ENCODE results near the gene ZDHHC16.

ZDHHC16 gene

GRCh38 chr10:97498076-97498840 lies 52.3 kb downstream of the ZDHHC16 start, which contains the start of gene MMS19:
Gene MMS19 (minus strand): TSS chr10:97498422. CDS start chr10:97498384, 38 bp downstream.
- peak within 1 kb of the TSS; percentile 95 for H3K27ac ChIP-seq
- TF ChIP-seq, protein P1, sequence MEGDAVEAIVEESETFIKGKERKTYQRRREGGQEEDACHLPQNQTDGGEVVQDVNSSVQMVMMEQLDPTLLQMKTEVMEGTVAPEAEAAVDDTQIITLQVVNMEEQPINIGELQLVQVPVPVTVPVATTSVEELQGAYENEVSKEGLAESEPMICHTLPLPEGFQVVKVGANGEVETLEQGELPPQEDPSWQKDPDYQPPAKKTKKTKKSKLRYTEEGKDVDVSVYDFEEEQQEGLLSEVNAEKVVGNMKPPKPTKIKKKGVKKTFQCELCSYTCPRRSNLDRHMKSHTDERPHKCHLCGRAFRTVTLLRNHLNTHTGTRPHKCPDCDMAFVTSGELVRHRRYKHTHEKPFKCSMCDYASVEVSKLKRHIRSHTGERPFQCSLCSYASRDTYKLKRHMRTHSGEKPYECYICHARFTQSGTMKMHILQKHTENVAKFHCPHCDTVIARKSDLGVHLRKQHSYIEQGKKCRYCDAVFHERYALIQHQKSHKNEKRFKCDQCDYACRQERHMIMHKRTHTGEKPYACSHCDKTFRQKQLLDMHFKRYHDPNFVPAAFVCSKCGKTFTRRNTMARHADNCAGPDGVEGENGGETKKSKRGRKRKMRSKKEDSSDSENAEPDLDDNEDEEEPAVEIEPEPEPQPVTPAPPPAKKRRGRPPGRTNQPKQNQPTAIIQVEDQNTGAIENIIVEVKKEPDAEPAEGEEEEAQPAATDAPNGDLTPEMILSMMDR (conservative IDR thresholded peaks at IDR 0.05): no peak

GRCh38 chr10:97498841-97499560 lies 53.0 kb downstream of the ZDHHC16 start, which contains the start of gene UBTD1:
Gene UBTD1 (plus strand): TSS chr10:97498924. CDS start chr10:97499204, 280 bp downstream.
- H3K27ac ChIP-seq: peak within 1 kb of the TSS; percentile 95
- TF ChIP-seq, protein P1 (conservative IDR thresholded peaks at IDR 0.05): no peak

GRCh38 chr10:97499561-97500296 lies 53.8 kb downstream of the ZDHHC16 start:
- TF ChIP-seq, protein P1 (conservative IDR thresholded peaks at IDR 0.05): no peak
- peak overlapping the region; percentile 95 for H3K27ac ChIP-seq

DNA sequence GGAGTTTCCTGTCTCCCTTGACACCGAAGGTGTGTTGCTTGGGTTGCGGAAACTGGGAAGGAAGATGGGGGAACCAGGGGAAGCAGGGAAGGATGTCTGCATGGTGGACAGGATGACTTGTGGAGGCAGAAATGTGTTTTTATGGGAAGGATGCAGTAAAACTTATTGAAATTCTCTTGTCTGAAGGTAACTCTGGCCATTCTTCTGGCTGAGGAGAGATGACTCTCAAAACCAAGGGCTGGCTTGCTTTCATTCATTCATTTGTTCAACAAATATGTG lies 54.3 kb downstream of the ZDHHC16 start:
- no peak overlapping the region for H3K27ac ChIP-seq
- TF ChIP-seq, protein P1 (conservative IDR thresholded peaks at IDR 0.05): no peak

GRCh38 chr10:97502916-97503315 lies 56.9 kb downstream of the ZDHHC16 start:
- H3K27ac ChIP-seq: no peak overlapping the region
- TF ChIP-seq, protein P1 (conservative IDR thresholded peaks at IDR 0.05): no peak

GRCh38 chr10:97503406-97503805 lies 57.4 kb downstream of the ZDHHC16 start:
- no peak overlapping the region for H3K27ac ChIP-seq
- TF ChIP-seq, protein P1 (conservative IDR thresholded peaks at IDR 0.05): no peak

DNA sequence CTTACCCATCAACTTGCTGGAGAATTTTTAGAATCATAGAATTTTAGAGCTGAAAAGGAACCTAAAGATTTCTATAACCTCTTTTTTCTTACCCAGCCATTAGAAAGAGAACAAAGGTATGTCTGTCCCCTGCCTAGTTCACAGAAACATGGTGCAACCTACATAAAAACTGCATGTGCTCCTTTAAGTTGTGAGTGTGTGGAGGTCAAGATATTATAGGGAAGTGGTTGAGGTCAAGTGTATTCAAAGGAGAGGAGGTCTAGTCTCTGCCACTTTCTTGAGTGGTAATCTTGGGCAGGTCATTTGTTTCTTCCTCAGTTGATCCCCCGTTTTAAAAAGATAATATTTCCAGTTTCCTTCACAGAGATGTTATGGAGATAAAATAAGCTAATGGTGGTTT lies 59.2 kb downstream of the ZDHHC16 start:
- TF ChIP-seq, protein P1 (conservative IDR thresholded peaks at IDR 0.05): no peak

More for the DNA sequence above, 59.2 kb downstream of the ZDHHC16 start:
- H3K27ac ChIP-seq: no peak overlapping the region
